RWPE1 (cell line): Measurements from ENCODE around the gene GPR82.

Experiments
- CTCF ChIA-PET: fragments of 350-600 bp; sonication (Branson Sonifier 250); formaldehyde crosslinking; extraction: SDS; loops from one replicate; lab custom pipeline; 2021; lab: Yijun Ruan, JAX
- POLR2A ChIA-PET: fragments of 400-600 bp; formaldehyde crosslinking; extraction: SDS; loops from one replicate; lab custom pipeline; 2020; ENCODE audit warnings: antibody characterized with exemption; ENCODE audit not compliant: low non-redundant PET; lab: Yijun Ruan, JAX
- DNase-seq: peaks from one replicate; pipeline ENCODE4 v3.0.0; 2012; ENCODE audit warnings: low spot score
- H3K27ac ChIP-seq: fragments of 450-650 bp; 2 replicates; pipeline ENCODE4 v1.5.1; 2017
- CTCF ChIP-seq: fragments of 450-650 bp; conservative IDR thresholded peaks from 2 replicates; pipeline ENCODE4 v1.5.1; 2017; ENCODE audit warnings: low read depth, mild to moderate bottlenecking

The GPR82 gene

DNA sequence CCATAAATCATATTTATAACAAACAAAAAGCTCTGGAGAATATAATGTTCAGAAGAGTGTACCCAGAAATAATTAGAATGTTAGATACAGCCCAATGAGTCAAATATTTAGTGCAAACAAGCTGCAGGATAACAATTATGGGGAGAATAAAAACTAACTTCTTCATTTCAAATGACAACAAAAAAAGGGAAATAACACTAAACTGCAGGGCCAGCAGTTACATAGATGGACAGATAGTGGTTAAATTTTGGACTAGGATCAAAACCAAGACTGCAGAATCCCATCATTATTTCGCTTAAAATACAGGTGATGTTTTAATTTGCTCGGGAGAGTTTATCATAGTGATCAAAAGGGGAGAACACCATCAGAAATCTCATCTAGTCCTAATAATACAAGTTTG is 35.8 kb upstream of the GPR82 start:
- no peak for DNase-seq
- POLR2A ChIA-PET, result no interaction called here
- CTCF ChIA-PET, result no interaction called here
- no peak overlapping the region for H3K27ac ChIP-seq
- TF ChIP-seq CTCF, result no peak

DNA sequence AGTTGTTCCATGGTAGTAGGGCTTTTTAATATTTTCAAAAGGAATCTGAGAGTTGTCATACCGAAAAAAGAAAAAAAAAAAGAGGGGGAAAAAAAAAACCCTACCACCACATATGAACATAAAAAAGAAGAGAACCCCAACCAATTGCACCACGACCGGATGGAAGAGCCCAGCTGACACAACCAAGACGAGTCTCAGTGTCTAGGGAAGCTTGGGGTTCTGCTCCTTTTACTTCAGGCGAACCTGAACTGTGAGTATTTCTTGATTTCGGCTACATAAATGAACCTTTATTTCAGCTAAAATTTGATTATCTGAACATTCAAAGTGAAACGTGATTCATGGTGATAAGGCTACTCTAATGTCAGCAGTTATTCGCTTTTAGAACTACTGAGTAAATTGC is 35.1 kb upstream of the GPR82 start, which contains the start of gene GPR34:
TSS of gene GPR34 (plus strand) at position 139 of the 400 bp plus-strand sequence. CDS start 6,661 bp downstream, outside the sequence.
- ChIA-PET POLR2A (no interaction called here), CTCF (no interaction called here)
- TF ChIP-seq CTCF, result no peak
- no peak for DNase-seq
- H3K27ac ChIP-seq, result no peak within 1 kb of the TSS

GRCh38 chrX:41689711-41690110 is 34.3 kb upstream of the GPR82 start:
- ChIA-PET CTCF (no interaction called here), POLR2A (no interaction called here)
- DNase-seq, result no peak
- no peak overlapping the region for H3K27ac ChIP-seq
- TF ChIP-seq CTCF, result no peak

DNA sequence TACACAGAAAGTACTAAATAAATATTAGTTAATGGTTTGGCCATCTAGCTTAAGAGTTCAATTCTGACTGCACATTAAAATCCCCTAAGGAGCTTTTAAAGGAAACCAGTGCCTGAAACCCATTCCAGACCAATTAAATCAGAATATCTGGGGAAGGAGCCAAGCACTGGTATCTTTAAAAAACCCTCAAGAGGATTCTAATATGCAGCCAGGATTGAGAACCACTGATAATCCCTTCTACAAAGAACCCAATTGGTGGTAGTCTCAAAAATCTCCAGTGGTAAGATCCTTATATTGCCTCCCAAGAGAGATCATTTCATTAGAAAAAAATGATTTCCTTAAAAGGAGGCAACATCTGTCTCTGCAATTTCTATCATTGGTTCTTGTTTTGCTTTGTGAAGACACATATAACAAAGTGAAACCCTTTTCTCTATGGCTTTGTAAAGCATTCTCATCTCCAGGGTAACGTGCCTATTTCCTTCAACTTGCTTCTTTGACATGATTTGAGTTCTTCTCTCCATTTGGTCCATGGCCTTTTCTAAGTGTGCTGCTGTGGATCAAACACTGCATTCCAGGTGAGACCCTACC is 31.7 kb upstream of the GPR82 start:
- no peak for TF ChIP-seq CTCF
- DNase-seq, result no peak
- POLR2A ChIA-PET, result no interaction called here
- H3K27ac ChIP-seq, result no peak overlapping the region
- CTCF ChIA-PET, result no interaction called here

DNA sequence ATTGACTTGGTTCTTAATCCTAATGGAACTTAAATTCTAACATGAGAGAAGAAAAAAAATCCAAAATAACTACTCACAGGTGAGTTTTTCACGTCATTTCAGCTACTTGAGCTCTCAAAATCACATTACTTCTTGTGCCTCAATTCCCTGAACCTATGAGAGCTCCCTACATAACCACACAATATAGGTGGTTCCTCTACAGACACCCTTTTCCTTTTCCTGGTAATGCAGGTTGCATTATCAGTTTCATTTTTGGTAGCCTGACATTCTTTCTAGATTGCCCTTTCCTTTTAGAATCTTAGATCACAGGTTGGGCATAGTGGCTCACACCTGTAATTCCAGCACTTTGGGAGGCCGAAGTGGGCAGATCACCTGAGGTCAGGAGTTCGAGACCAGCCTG is 31.0 kb upstream of the GPR82 start:
- ChIA-PET POLR2A (no interaction called here), CTCF (no interaction called here)
- no peak overlapping the region for H3K27ac ChIP-seq
- no peak for DNase-seq
- no peak for TF ChIP-seq CTCF

DNA sequence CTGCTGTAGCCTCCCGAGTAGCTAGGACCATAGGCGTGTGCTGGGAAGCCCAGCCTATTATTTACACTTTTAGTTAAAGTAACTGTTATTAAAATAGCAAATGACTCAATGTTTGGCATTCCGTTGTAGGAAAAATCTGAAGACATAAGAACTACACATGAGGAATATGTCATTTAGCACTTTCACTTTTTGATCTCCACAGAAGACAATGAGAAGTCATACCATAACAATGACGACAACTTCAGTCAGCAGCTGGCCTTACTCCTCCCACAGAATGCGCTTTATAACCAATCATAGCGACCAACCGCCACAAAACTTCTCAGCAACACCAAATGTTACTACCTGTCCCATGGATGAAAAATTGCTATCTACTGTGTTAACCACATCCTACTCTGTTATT is 28.6 kb upstream of the GPR82 start:
- no peak for DNase-seq
- CTCF ChIA-PET, result no interaction called here
- TF ChIP-seq CTCF, result no peak
- POLR2A ChIA-PET, result no interaction called here
- H3K27ac ChIP-seq, result no peak overlapping the region
